ENCODE measurements around the gene RPP30. TPM values are rescaled to one million over a fixed set of nuclear protein-coding genes. Genes with fewer than 3 reads are reported as not detected.

Gene RPP30
- total RNA-seq (2022; extraction: Qiagen RNA extraction; ENCODE audit: low read depth) = 49.2 to 57.0 TPM (median 52.5 TPM) in 5 replicates

GRCh38 chr10:90871766-90872647 lies at the start of gene RPP30:
Gene RPP30 (plus strand): TSS chr10:90871974. CDS start chr10:90871987, 13 bp downstream.

GRCh38 chr10:90857635-90858460 lies 13.9 kb upstream of the RPP30 start, which contains the start of gene HTR7:
Gene HTR7 (minus strand): TSS chr10:90858039. CDS start chr10:90857671, 368 bp downstream.

GRCh38 chr10:90920986-90921666 lies 49.4 kb downstream of the RPP30 start, which contains the start of gene ANKRD1:
Gene ANKRD1 (minus strand): TSS chr10:90921087. CDS start chr10:90921027, 60 bp downstream.

Other genes starting within 250 kb of the RPP30 start
- 0.09 to 0.17 TPM (median 0.12 TPM) in 5 replicates for gene HTR7, start 13.9 kb upstream of the RPP30 start, total RNA-seq (2022; extraction: Qiagen RNA extraction; ENCODE audit: low read depth)
- 4.4 to 8.4 TPM (median 6.5 TPM) in 5 replicates for gene ANKRD1, start 49.1 kb downstream of the RPP30 start, total RNA-seq (2022; extraction: Qiagen RNA extraction; ENCODE audit: low read depth)

Measured in A549 treated with CpdA at 1 μM for 4 hours (cell line).